ENCODE measurements around the gene DGUOK.

Gene DGUOK

DNA sequence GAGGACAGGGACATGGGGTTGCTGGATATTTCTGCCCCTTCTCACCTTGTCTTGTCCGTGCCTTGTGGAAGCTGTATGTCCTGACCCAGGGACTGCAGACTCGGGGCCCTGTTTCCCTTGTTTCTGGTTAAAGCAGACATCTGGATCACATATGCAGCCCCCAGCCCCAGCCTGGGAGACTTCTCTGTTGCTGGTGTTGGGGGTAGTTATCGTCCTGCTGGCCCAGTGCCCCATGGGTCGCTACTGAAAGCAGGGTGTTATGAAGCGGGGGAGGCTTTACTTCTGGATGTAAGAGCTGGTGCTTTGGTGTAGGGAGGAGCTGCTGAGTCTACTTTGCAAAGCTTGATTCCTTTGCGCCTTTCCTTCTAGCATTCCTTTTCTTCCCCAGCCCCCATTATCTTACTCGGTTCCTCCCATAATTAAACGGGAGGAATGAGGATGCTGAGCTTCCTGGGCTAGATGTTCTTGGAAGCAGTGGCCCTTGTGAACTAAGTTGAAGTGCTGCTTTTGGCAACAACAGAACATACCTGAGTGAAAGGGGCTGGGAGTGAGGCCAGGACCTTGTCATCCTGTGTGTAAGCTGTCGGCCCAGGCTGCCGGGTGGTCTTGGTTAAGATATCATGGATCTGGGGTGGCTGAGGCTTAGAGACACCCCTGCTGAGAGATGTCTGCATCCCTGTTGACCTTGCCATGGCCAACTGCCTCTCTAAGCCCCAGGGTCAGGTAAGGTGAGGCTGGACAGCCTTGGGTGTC is 61.4 kb downstream of the DGUOK start:
- Histone ChIP-seq H3K9ac (ENCODE audit: low read length in 2 of 2) (no peak overlapping the region), H3K9me3 (ENCODE audit: control insufficient read depth in 2 of 2, low read length in 2 of 2) (no peaks in the 10 kb centered on the region), H3K27ac (ENCODE audit: low read length) (no peak overlapping the region), H3K36me3 (ENCODE audit: control insufficient read depth in 2 of 2, insufficient read depth in 2 of 2, low read length in 2 of 2) (no peaks in the 10 kb centered on the region), H3K4me3 (ENCODE audit: low read length in 2 of 2) (peak overlapping the region; percentile 27 to 49), H3K27me3 (ENCODE audit: control insufficient read depth in 1 of 2, insufficient read depth in 2 of 2, low read length in 2 of 2) (no peaks in the 10 kb centered on the region), H3K4me1 (ENCODE audit: control insufficient read depth, insufficient read depth, low read length) (peaks cover 32% of the 10 kb centered on the region)

DNA sequence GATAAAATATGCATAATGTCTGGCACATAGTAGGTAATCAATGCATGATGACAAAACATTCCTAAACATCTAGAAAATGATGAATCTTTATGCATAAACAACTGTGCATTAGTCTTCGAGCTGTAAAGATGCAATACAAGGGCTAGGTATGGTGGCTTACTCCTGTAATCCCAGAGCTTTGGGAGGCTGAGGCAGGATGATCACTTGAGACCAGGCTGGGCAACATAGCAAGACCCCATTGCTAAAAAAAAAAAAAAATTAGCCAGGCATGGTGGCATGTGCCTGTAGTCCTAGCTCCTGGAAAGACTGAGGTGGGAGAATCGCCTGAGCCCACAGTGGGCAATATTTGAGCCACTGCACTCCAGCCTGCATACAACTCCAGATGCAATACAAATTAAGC is 63.3 kb downstream of the DGUOK start:
- Histone ChIP-seq H3K9me3 (ENCODE audit: control insufficient read depth in 2 of 2, low read length in 2 of 2) (no peaks in the 10 kb centered on the region), H3K9ac (ENCODE audit: low read length in 2 of 2) (no peak overlapping the region), H3K27ac (ENCODE audit: low read length) (no peak overlapping the region), H3K36me3 (ENCODE audit: control insufficient read depth in 2 of 2, insufficient read depth in 2 of 2, low read length in 2 of 2) (no peaks in the 10 kb centered on the region), H3K4me3 (ENCODE audit: low read length in 2 of 2) (no peak overlapping the region), H3K27me3 (ENCODE audit: control insufficient read depth in 1 of 2, insufficient read depth in 2 of 2, low read length in 2 of 2) (no peaks in the 10 kb centered on the region), H3K4me1 (ENCODE audit: control insufficient read depth, insufficient read depth, low read length) (peaks cover 22% of the 10 kb centered on the region)

DNA sequence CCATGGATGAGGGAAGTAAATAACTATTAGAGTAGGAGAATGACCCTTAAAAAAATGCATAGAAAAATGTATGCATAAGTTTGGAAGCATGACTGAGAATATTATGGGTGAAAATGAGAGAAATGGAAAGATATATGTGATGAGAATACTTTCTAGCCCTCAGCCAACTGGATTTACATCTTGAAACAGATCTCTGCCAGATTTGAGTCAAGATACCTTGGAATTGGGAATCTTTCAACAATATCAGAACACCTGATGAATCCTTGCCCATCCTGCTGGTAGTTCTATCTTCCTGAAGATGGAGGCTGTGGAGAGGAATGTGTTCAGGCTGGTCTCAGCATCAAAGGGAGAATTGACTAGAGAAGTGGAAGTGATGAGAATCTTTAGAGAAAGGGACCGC is 63.9 kb downstream of the DGUOK start:
- no peak overlapping the region for H3K27ac ChIP-seq (ENCODE audit: low read length)
- H3K4me1 ChIP-seq (ENCODE audit: control insufficient read depth, insufficient read depth, low read length): peaks cover 22% of the 10 kb centered on the region
- no peak overlapping the region for H3K9ac ChIP-seq (ENCODE audit: low read length in 2 of 2)
- H3K9me3 ChIP-seq (ENCODE audit: control insufficient read depth in 2 of 2, low read length in 2 of 2): no peaks in the 10 kb centered on the region
- H3K27me3 ChIP-seq (ENCODE audit: control insufficient read depth in 1 of 2, insufficient read depth in 2 of 2, low read length in 2 of 2): no peaks in the 10 kb centered on the region
- H3K36me3 ChIP-seq (ENCODE audit: control insufficient read depth in 2 of 2, insufficient read depth in 2 of 2, low read length in 2 of 2): no peaks in the 10 kb centered on the region
- no peak overlapping the region for H3K4me3 ChIP-seq (ENCODE audit: low read length in 2 of 2)

DNA sequence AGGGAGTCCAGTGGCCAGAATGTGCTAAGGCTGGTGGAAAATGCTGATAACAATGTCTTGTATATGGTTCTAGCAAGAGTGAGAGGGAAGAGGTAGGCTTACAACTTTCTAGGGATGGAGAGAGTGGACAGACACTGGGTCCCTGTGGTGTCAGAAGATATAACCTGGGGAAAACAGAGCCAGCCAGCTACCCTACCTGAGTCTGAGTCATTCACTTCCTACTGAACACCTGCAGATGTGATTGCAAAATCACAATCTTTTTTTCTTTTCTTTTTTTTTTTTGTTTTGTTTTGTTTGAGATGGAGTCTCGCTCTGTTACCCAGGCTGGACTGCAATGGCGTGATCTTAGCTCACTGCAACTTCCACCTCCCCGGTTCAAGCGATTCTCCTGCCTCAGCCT is 65.4 kb downstream of the DGUOK start:
- H3K27me3 ChIP-seq (ENCODE audit: control insufficient read depth in 1 of 2, insufficient read depth in 2 of 2, low read length in 2 of 2): no peaks in the 10 kb centered on the region
- H3K36me3 ChIP-seq (ENCODE audit: control insufficient read depth in 2 of 2, insufficient read depth in 2 of 2, low read length in 2 of 2): no peaks in the 10 kb centered on the region
- no peak overlapping the region for H3K4me3 ChIP-seq (ENCODE audit: low read length in 2 of 2)
- no peak overlapping the region for H3K27ac ChIP-seq (ENCODE audit: low read length)
- no peak overlapping the region for H3K9ac ChIP-seq (ENCODE audit: low read length in 2 of 2)
- peaks cover 13% of the 10 kb centered on the region for H3K4me1 ChIP-seq (ENCODE audit: control insufficient read depth, insufficient read depth, low read length)
- H3K9me3 ChIP-seq (ENCODE audit: control insufficient read depth in 2 of 2, low read length in 2 of 2): no peaks in the 10 kb centered on the region

DNA sequence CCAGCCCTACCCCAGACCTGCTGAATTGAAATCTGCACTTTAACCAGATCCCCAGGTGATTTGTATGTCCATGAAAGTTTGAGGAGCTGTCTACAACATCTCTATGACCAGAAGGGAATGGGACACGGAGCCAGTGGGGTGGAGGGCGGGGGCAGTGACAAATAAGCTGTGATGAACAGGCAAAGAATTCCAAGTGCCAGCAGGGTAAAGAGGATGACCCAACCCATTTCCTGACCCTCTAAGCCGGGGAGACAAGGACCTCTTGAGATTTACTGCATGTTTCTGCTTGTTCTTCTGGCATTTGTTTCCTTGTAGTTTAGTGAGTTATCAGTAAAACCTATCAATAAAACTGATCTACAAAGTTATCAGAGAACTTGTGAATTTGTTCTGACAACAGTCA is 66.7 kb downstream of the DGUOK start:
- Histone ChIP-seq H3K27me3 (ENCODE audit: control insufficient read depth in 1 of 2, insufficient read depth in 2 of 2, low read length in 2 of 2) (no peaks in the 10 kb centered on the region), H3K36me3 (ENCODE audit: control insufficient read depth in 2 of 2, insufficient read depth in 2 of 2, low read length in 2 of 2) (no peaks in the 10 kb centered on the region), H3K4me1 (ENCODE audit: control insufficient read depth, insufficient read depth, low read length) (peaks cover 2% of the 10 kb centered on the region), H3K9me3 (ENCODE audit: control insufficient read depth in 2 of 2, low read length in 2 of 2) (no peaks in the 10 kb centered on the region), H3K4me3 (ENCODE audit: low read length in 2 of 2) (no peak overlapping the region), H3K27ac (ENCODE audit: low read length) (no peak overlapping the region), H3K9ac (ENCODE audit: low read length in 2 of 2) (no peak overlapping the region)

DNA sequence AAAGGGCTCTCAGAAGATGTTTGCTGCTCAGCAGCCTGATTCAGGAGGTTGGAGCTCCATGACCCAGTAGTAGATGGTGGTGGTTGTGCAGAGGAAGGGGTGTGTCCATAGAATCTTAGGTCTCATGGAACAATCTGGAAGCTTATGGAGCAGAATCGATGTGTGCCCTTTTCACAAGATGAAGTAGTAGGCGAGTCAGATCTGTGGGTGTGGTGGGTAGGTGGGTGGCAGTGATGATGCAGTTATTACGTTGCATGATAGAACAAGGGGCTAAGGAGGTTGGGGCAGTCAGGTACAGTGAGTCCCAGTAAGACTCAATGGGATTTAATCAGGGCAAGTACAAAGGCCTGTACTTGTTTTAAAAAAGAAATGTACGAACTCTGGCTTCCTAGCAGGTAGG is 67.1 kb downstream of the DGUOK start:
- Histone ChIP-seq H3K9me3 (ENCODE audit: control insufficient read depth in 2 of 2, low read length in 2 of 2) (no peaks in the 10 kb centered on the region), H3K4me3 (ENCODE audit: low read length in 2 of 2) (no peak overlapping the region), H3K4me1 (ENCODE audit: control insufficient read depth, insufficient read depth, low read length) (no peaks in the 10 kb centered on the region), H3K9ac (ENCODE audit: low read length in 2 of 2) (no peak overlapping the region), H3K36me3 (ENCODE audit: control insufficient read depth in 2 of 2, insufficient read depth in 2 of 2, low read length in 2 of 2) (no peaks in the 10 kb centered on the region), H3K27me3 (ENCODE audit: control insufficient read depth in 1 of 2, insufficient read depth in 2 of 2, low read length in 2 of 2) (no peaks in the 10 kb centered on the region), H3K27ac (ENCODE audit: low read length) (no peak overlapping the region)

DNA sequence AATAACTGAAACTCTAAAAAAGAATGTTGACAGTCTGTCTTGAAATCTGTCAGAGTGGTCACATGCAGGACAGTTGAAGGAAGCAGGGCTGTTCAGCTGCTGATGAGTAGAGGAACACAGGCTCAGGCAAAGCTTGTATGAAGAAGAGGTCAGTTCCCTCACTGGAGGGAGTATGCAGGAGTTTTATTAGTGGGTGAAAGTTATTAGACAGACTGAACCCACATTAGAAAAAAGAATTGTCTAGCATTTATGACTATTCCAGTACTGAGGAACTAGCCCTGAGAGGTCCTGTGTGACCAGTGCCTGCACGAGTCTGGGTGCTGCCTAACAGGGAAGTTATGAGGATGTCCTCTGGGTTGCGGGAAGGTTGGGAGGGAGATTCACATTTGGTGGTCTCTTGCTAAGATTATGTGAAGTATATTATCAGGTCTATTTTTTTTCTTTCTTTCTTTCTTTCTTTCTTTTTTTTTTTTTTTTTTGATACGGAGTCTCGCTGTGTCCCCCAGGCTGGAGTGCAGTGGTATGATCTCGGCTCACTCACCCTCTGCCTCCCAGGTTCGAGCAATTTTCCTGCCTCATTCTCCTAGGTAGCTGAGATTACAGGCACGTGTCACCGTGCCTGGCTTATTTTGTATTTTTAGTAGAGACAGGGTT is 67.6 kb downstream of the DGUOK start:
- H3K4me1 ChIP-seq (ENCODE audit: control insufficient read depth, insufficient read depth, low read length): no peaks in the 10 kb centered on the region
- H3K27ac ChIP-seq (ENCODE audit: low read length): no peak overlapping the region
- no peaks in the 10 kb centered on the region for H3K36me3 ChIP-seq (ENCODE audit: control insufficient read depth in 2 of 2, insufficient read depth in 2 of 2, low read length in 2 of 2)

DNA sequence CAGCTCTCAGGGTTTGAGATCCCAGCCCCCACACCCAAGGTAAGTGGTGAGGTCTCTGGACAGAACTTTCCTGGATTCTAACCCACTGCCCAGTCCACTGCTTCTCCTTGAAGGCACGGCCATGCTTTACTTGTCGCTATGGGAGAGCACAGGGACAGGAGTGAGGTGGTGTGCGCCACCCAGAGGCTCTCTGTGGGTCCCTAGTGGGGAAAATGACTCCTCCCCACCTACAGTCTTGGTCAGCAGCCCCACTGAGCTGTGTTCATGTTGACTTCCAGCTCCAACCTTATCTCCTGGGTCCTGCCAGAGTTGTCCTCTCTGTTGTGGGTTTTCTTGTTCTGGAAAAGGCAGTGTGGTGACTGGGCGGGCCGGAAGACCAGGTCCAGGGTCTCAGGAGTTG is 69.1 kb downstream of the DGUOK start:
- Histone ChIP-seq H3K27ac (ENCODE audit: low read length) (no peak overlapping the region), H3K4me1 (ENCODE audit: control insufficient read depth, insufficient read depth, low read length) (peaks cover 8% of the 10 kb centered on the region)

More for the DNA sequence above, 67.6 kb downstream of the DGUOK start:
- Histone ChIP-seq H3K27me3 (ENCODE audit: control insufficient read depth in 1 of 2, insufficient read depth in 2 of 2, low read length in 2 of 2) (no peaks in the 10 kb centered on the region), H3K9me3 (ENCODE audit: control insufficient read depth in 2 of 2, low read length in 2 of 2) (no peaks in the 10 kb centered on the region), H3K4me3 (ENCODE audit: low read length in 2 of 2) (no peak overlapping the region), H3K9ac (ENCODE audit: low read length in 2 of 2) (no peak overlapping the region)

DNA sequence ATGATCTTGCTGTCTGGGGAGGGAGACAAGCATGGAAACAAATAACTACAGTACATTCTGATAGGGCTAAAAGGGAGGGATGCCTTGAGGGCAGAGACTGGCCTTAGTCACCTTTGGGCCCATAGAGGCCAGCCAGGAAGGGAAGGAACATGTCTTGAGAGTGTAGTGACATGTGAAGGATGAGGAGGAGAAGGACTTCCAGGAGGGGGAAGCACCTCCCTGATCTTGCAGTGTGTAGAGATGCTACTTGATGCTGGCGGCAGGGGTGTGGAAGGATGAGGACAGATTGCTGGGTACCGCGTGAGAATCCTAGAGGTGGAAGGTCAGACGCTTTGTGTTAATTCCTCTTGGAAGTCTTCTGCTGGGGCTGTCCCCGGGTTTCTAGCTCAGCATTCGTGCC is 71.1 kb downstream of the DGUOK start:
- Histone ChIP-seq H3K27ac (ENCODE audit: low read length) (no peak overlapping the region), H3K9me3 (ENCODE audit: control insufficient read depth in 2 of 2, low read length in 2 of 2) (no peaks in the 10 kb centered on the region), H3K36me3 (ENCODE audit: control insufficient read depth in 2 of 2, insufficient read depth in 2 of 2, low read length in 2 of 2) (no peaks in the 10 kb centered on the region), H3K4me1 (ENCODE audit: control insufficient read depth, insufficient read depth, low read length) (peaks cover 17% of the 10 kb centered on the region), H3K9ac (ENCODE audit: low read length in 2 of 2) (no peak overlapping the region), H3K27me3 (ENCODE audit: control insufficient read depth in 1 of 2, insufficient read depth in 2 of 2, low read length in 2 of 2) (no peaks in the 10 kb centered on the region), H3K4me3 (ENCODE audit: low read length in 2 of 2) (no peak overlapping the region)

More for the DNA sequence above, 69.1 kb downstream of the DGUOK start:
- H3K4me3 ChIP-seq (ENCODE audit: low read length in 2 of 2): no peak overlapping the region
- no peaks in the 10 kb centered on the region for H3K9me3 ChIP-seq (ENCODE audit: control insufficient read depth in 2 of 2, low read length in 2 of 2)
- H3K9ac ChIP-seq (ENCODE audit: low read length in 2 of 2): no peak overlapping the region
- no peaks in the 10 kb centered on the region for H3K36me3 ChIP-seq (ENCODE audit: control insufficient read depth in 2 of 2, insufficient read depth in 2 of 2, low read length in 2 of 2)
- H3K27me3 ChIP-seq (ENCODE audit: control insufficient read depth in 1 of 2, insufficient read depth in 2 of 2, low read length in 2 of 2): no peaks in the 10 kb centered on the region

DNA sequence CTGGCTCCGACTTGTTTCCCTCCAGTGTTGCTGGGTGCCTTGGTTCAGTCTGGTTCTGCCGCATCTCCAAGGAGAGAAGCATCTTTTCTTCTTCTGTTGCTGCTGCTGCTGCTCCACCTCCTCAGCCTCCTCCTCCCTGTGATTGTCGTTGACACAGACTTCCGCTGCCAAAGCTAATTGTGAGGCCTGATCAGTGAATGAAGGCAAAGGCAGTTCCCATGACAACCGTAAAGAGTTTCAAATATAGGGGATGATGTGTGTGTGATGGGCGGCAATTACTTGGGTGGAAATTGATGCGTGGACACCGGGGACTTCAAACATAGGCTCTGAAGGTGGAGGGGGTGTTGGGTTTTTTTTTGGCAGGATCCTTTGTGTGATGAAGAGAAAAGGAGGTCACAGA is 71.8 kb downstream of the DGUOK start:
- Histone ChIP-seq H3K4me1 (ENCODE audit: control insufficient read depth, insufficient read depth, low read length) (peaks cover 21% of the 10 kb centered on the region), H3K27me3 (ENCODE audit: control insufficient read depth in 1 of 2, insufficient read depth in 2 of 2, low read length in 2 of 2) (no peaks in the 10 kb centered on the region), H3K9me3 (ENCODE audit: control insufficient read depth in 2 of 2, low read length in 2 of 2) (no peaks in the 10 kb centered on the region), H3K4me3 (ENCODE audit: low read length in 2 of 2) (no peak overlapping the region), H3K36me3 (ENCODE audit: control insufficient read depth in 2 of 2, insufficient read depth in 2 of 2, low read length in 2 of 2) (no peaks in the 10 kb centered on the region), H3K9ac (ENCODE audit: low read length in 2 of 2) (no peak overlapping the region), H3K27ac (ENCODE audit: low read length) (no peak overlapping the region)

DNA sequence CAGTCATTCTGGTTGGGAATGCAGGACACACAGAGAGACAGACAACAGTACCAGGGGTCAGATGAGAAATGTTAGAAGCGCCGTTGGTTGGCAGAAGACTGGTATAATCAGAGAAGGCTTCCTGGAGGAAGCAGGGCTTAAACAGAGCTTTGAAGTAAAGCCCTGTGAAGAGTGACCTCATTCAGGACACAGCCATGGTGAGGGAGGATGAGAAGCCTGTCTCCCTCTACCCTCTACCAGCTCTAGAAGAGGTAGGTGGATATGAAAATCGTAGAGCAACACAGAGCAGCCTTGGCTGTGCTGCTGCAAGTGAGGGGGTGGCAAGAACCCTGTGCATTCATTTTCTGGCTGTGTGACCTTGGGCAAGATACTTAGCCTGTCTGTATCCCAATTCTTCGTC is 72.3 kb downstream of the DGUOK start:
- Histone ChIP-seq H3K27me3 (ENCODE audit: control insufficient read depth in 1 of 2, insufficient read depth in 2 of 2, low read length in 2 of 2) (no peaks in the 10 kb centered on the region), H3K4me3 (ENCODE audit: low read length in 2 of 2) (no peak overlapping the region), H3K36me3 (ENCODE audit: control insufficient read depth in 2 of 2, insufficient read depth in 2 of 2, low read length in 2 of 2) (no peaks in the 10 kb centered on the region), H3K4me1 (ENCODE audit: control insufficient read depth, insufficient read depth, low read length) (peaks cover 23% of the 10 kb centered on the region), H3K9ac (ENCODE audit: low read length in 2 of 2) (no peak overlapping the region), H3K9me3 (ENCODE audit: control insufficient read depth in 2 of 2, low read length in 2 of 2) (no peaks in the 10 kb centered on the region), H3K27ac (ENCODE audit: low read length) (no peak overlapping the region)
